ENCODE measurements around the gene MAMDC2.
A peak's percentile ranks its signal among the peaks of the same experiment; 100 is the strongest.

The MAMDC2 gene

GRCh38 chr9:70110194-70111041, 66.8 kb downstream of the MAMDC2 start:
- peak in 1 of 2 experiments; percentile 22 for DNase-seq

GRCh38 chr9:70111042-70111602, 67.5 kb downstream of the MAMDC2 start:
- peak; percentile 53 to 76 for DNase-seq

GRCh38 chr9:70111641-70112236, 68.1 kb downstream of the MAMDC2 start:
- DNase-seq = no peak

- DNase-seq = no peak
Observed at GRCh38 chr9:70112981-70113380, 69.3 kb downstream of the MAMDC2 start.

- peak; percentile 17 to 18 for DNase-seq
Observed at GRCh38 chr9:70113403-70114022, 69.9 kb downstream of the MAMDC2 start.

GRCh38 chr9:70114898-70115297, 71.2 kb downstream of the MAMDC2 start:
- no peak for DNase-seq

- no peak for DNase-seq
Observed at GRCh38 chr9:70117835-70118319, 74.2 kb downstream of the MAMDC2 start.

- DNase-seq = no peak
Observed at GRCh38 chr9:70119786-70120185, 76.1 kb downstream of the MAMDC2 start.

- DNase-seq = no peak
Observed at GRCh38 chr9:70120834-70121510, 77.3 kb downstream of the MAMDC2 start.

- DNase-seq = no peak
Observed at GRCh38 chr9:70121818-70122436, 78.3 kb downstream of the MAMDC2 start.

GRCh38 chr9:70123695-70124094, 80.0 kb downstream of the MAMDC2 start:
- no peak for DNase-seq

GRCh38 chr9:70125621-70126263, 82.1 kb downstream of the MAMDC2 start:
- no peak for DNase-seq

- DNase-seq = no peak
Observed at GRCh38 chr9:70127036-70127435, 83.4 kb downstream of the MAMDC2 start.

- no peak for DNase-seq
Observed at GRCh38 chr9:70127540-70128416, 84.1 kb downstream of the MAMDC2 start.

- DNase-seq = no peak
Observed at GRCh38 chr9:70130266-70130665, 86.6 kb downstream of the MAMDC2 start.

GRCh38 chr9:70131296-70131695, 87.6 kb downstream of the MAMDC2 start:
- DNase-seq = no peak

GRCh38 chr9:70133253-70134208, 89.9 kb downstream of the MAMDC2 start:
- no peak for DNase-seq

- DNase-seq = no peak
Observed at GRCh38 chr9:70134360-70134759, 90.7 kb downstream of the MAMDC2 start.

- DNase-seq = no peak
Observed at GRCh38 chr9:70135176-70135575, 91.5 kb downstream of the MAMDC2 start.

- DNase-seq = no peak
Observed at GRCh38 chr9:70136632-70137031, 93.0 kb downstream of the MAMDC2 start.

Data from NCI-H1930 (cell line).